SK-N-MC (cell line): Measurements from ENCODE around the gene CDK13.

Experiments
- EZH2 ChIP-seq: fragments of 200-600 bp; sonication (generic); IDR thresholded peaks from one replicate; pipeline ENCODE4 v1.6.1; 2017; ENCODE audit warnings: antibody characterized with exemption
- POLR2AphosphoS5 ChIP-seq: IDR thresholded peaks from 2 replicates; pipeline ENCODE4 v1.6.1; 2012; ENCODE audit warnings: mild to moderate bottlenecking, low read depth, low read length, borderline replicate concordance

DNA sequence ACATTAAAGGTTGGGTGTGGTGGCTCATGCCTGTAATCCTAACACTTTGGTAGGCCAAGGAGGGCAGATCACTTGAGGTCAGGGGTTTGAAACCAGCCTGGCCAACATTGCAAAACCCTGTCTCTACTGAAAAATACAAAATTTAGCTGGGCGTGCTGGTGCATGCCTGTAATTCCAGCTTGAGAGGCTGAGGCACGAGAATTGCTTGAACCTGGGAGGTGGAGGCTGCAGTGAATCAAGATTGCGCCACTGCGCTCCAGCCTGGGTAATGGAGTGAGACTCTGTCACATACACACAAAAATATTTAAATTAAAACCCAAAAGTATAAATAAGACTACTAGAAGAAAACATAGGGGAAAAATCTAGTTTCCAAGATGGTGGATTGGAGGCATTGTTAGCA lies 41.9 kb upstream of the CDK13 start:
- no peak for TF ChIP-seq POLR2AphosphoS5
- no peak for TF ChIP-seq EZH2
